SK-N-SH treated with all-trans-retinoic acid at 6 μM for 48 hours (cell line): ENCODE data around the gene C14orf119.

ENCODE experiments used
- ATAC-seq: fragments of 200-7000 bp; cut with Tn5 transposase; 3 replicates; pipeline ENCODE4 v1.9.1; 2020; ENCODE audit warnings: mild to moderate bottlenecking, moderate library complexity
- ARNTL ChIP-seq: fragments of 450-650 bp; formaldehyde crosslinking; IDR thresholded peaks from 2 replicates; pipeline ENCODE4 v1.5.0; 2020; ENCODE audit warnings: low read depth, mild to moderate bottlenecking, moderate library complexity, borderline replicate concordance
- CSDC2 ChIP-seq: fragments of 250-450 bp; sonication (Bioruptor Pico); IDR thresholded peaks from 2 replicates; pipeline ENCODE4 v1.5.0; 2020; ENCODE audit warnings: mild to moderate bottlenecking, moderate library complexity
- CSRNP3 ChIP-seq: fragments of 250-450 bp; sonication (Bioruptor Pico); IDR thresholded peaks from 2 replicates; pipeline ENCODE4 v1.5.1; 2021; ENCODE audit warnings: mild to moderate bottlenecking, moderate library complexity
- ESRRG ChIP-seq: fragments of 250-450 bp; sonication (Bioruptor Pico); IDR thresholded peaks from 2 replicates; pipeline ENCODE4 v1.6.1; 2021; ENCODE audit warnings: mild to moderate bottlenecking
- GLIS3 ChIP-seq: fragments of 250-450 bp; sonication (Bioruptor Pico); IDR thresholded peaks from 2 replicates; pipeline ENCODE4 v1.5.0; 2020; ENCODE audit warnings: mild to moderate bottlenecking, moderate library complexity
- ISL1 ChIP-seq: fragments of 250-450 bp; sonication (Bioruptor Pico); IDR thresholded peaks from 2 replicates; pipeline ENCODE4 v2.1.2; 2022; ENCODE audit warnings: mild to moderate bottlenecking, moderate library complexity
- OSR1 ChIP-seq: fragments of 250-450 bp; sonication (Bioruptor Pico); IDR thresholded peaks from 2 replicates; pipeline ENCODE4 v1.8.0; 2022; ENCODE audit warnings: moderate library complexity, mild to moderate bottlenecking, inconsistent platforms
- POU6F1 ChIP-seq: fragments of 250-450 bp; sonication (Bioruptor Pico); IDR thresholded peaks from 2 replicates; pipeline ENCODE4 v1.8.0; 2021; ENCODE audit warnings: low read depth, mild to moderate bottlenecking, moderate library complexity, borderline replicate concordance
- PPARA ChIP-seq: fragments of 250-450 bp; sonication (Bioruptor Pico); IDR thresholded peaks from 2 replicates; pipeline ENCODE4 v1.5.0; 2020; ENCODE audit warnings: mild to moderate bottlenecking, borderline replicate concordance
- RARB ChIP-seq: fragments of 250-450 bp; sonication (Bioruptor Pico); IDR thresholded peaks from 2 replicates; pipeline ENCODE4 v1.8.0; 2021; ENCODE audit warnings: mild to moderate bottlenecking, moderate library complexity
- SNAI2 ChIP-seq: fragments of 250-450 bp; sonication (Bioruptor Pico); IDR thresholded peaks from 2 replicates; pipeline ENCODE4 v1.5.0; 2020; ENCODE audit warnings: mild to moderate bottlenecking, moderate library complexity
- TCF4 ChIP-seq: fragments of 250-450 bp; sonication (Bioruptor Pico); IDR thresholded peaks from 2 replicates; pipeline ENCODE4 v1.8.0; 2021; ENCODE audit warnings: mild to moderate bottlenecking, moderate library complexity, borderline replicate concordance
- TOX ChIP-seq: fragments of 250-450 bp; sonication (Bioruptor Pico); IDR thresholded peaks from 2 replicates; pipeline ENCODE4 v1.8.0; 2021; ENCODE audit warnings: mild to moderate bottlenecking, moderate library complexity, borderline replicate concordance
- ZC3H10 ChIP-seq: fragments of 250-450 bp; sonication (Bioruptor Pico); IDR thresholded peaks from 2 replicates; pipeline ENCODE4 v1.5.1; 2021; ENCODE audit warnings: mild to moderate bottlenecking, moderate library complexity
- ZFP30 ChIP-seq: fragments of 450-650 bp; formaldehyde crosslinking; IDR thresholded peaks from 2 replicates; pipeline ENCODE4 v1.5.0; 2022; ENCODE audit warnings: mild to moderate bottlenecking, moderate library complexity
- ZNF565 ChIP-seq: fragments of 450-650 bp; formaldehyde crosslinking; conservative IDR thresholded peaks from 2 replicates; pipeline ENCODE4 v1.5.0; 2020; ENCODE audit warnings: low read depth, mild to moderate bottlenecking, moderate library complexity
- ZNF70 ChIP-seq: fragments of 450-650 bp; formaldehyde crosslinking; IDR thresholded peaks from 2 replicates; pipeline ENCODE4 v1.5.0; 2020; ENCODE audit warnings: mild to moderate bottlenecking, moderate library complexity
- ZNF8 ChIP-seq: fragments of 450-650 bp; formaldehyde crosslinking; IDR thresholded peaks from 2 replicates; pipeline ENCODE4 v1.5.0; 2020; ENCODE audit warnings: mild to moderate bottlenecking, moderate library complexity
- TF ChIP-seq, protein P1 (sequence below): fragments of 250-450 bp; sonication (Bioruptor Pico); IDR thresholded peaks from 2 replicates; pipeline ENCODE4 v1.8.0; 2020; ENCODE audit warnings: mild to moderate bottlenecking, moderate library complexity, borderline replicate concordance
- TF ChIP-seq, protein P2 (sequence below): fragments of 250-450 bp; sonication (Bioruptor Pico); IDR thresholded peaks from 2 replicates; pipeline ENCODE4 v1.5.1; 2020; ENCODE audit warnings: low read depth, mild to moderate bottlenecking, moderate library complexity
- TF ChIP-seq, protein P3 (sequence below): fragments of 250-450 bp; sonication (Bioruptor Pico); IDR thresholded peaks from 2 replicates; pipeline ENCODE4 v1.5.0; 2020; ENCODE audit warnings: mild to moderate bottlenecking, moderate library complexity

The C14orf119 gene

GRCh38 chr14:23060536-23061260 is 34.6 kb upstream of the C14orf119 start:
- TF ChIP-seq, protein P1, sequence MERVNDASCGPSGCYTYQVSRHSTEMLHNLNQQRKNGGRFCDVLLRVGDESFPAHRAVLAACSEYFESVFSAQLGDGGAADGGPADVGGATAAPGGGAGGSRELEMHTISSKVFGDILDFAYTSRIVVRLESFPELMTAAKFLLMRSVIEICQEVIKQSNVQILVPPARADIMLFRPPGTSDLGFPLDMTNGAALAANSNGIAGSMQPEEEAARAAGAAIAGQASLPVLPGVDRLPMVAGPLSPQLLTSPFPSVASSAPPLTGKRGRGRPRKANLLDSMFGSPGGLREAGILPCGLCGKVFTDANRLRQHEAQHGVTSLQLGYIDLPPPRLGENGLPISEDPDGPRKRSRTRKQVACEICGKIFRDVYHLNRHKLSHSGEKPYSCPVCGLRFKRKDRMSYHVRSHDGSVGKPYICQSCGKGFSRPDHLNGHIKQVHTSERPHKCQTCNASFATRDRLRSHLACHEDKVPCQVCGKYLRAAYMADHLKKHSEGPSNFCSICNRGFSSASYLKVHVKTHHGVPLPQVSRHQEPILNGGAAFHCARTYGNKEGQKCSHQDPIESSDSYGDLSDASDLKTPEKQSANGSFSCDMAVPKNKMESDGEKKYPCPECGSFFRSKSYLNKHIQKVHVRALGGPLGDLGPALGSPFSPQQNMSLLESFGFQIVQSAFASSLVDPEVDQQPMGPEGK (CRISPR knock-in tag): no peak
- TF ChIP-seq CSDC2 (CRISPR knock-in tag) (no peak), ISL1 (CRISPR knock-in tag) (no peak), POU6F1 (CRISPR knock-in tag) (no peak), ESRRG (CRISPR knock-in tag) (no peak), PPARA (CRISPR knock-in tag) (no peak), OSR1 (CRISPR knock-in tag) (no peak), ZNF565 (CRISPR knock-in tag) (no peak), ZC3H10 (CRISPR knock-in tag) (no peak), ZFP30 (no peak), ARNTL (CRISPR knock-in tag) (no peak), TCF4 (CRISPR knock-in tag) (no peak), SNAI2 (CRISPR knock-in tag) (no peak), ZNF70 (CRISPR knock-in tag) (no peak), GLIS3 (CRISPR knock-in tag) (no peak), RARB (CRISPR knock-in tag) (no peak), ZNF8 (CRISPR knock-in tag) (no peak)
- TF ChIP-seq, protein P2, sequence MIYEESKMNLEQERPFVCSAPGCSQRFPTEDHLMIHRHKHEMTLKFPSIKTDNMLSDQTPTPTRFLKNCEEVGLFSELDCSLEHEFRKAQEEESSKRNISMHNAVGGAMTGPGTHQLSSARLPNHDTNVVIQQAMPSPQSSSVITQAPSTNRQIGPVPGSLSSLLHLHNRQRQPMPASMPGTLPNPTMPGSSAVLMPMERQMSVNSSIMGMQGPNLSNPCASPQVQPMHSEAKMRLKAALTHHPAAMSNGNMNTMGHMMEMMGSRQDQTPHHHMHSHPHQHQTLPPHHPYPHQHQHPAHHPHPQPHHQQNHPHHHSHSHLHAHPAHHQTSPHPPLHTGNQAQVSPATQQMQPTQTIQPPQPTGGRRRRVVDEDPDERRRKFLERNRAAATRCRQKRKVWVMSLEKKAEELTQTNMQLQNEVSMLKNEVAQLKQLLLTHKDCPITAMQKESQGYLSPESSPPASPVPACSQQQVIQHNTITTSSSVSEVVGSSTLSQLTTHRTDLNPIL (CRISPR knock-in tag): no peak
- TF ChIP-seq, protein P3, sequence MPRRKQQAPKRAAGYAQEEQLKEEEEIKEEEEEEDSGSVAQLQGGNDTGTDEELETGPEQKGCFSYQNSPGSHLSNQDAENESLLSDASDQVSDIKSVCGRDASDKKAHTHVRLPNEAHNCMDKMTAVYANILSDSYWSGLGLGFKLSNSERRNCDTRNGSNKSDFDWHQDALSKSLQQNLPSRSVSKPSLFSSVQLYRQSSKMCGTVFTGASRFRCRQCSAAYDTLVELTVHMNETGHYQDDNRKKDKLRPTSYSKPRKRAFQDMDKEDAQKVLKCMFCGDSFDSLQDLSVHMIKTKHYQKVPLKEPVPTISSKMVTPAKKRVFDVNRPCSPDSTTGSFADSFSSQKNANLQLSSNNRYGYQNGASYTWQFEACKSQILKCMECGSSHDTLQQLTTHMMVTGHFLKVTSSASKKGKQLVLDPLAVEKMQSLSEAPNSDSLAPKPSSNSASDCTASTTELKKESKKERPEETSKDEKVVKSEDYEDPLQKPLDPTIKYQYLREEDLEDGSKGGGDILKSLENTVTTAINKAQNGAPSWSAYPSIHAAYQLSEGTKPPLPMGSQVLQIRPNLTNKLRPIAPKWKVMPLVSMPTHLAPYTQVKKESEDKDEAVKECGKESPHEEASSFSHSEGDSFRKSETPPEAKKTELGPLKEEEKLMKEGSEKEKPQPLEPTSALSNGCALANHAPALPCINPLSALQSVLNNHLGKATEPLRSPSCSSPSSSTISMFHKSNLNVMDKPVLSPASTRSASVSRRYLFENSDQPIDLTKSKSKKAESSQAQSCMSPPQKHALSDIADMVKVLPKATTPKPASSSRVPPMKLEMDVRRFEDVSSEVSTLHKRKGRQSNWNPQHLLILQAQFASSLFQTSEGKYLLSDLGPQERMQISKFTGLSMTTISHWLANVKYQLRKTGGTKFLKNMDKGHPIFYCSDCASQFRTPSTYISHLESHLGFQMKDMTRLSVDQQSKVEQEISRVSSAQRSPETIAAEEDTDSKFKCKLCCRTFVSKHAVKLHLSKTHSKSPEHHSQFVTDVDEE (CRISPR knock-in tag): no peak
- TF ChIP-seq, all 23 proteins: peak for 0
- no peak for ATAC-seq

DNA sequence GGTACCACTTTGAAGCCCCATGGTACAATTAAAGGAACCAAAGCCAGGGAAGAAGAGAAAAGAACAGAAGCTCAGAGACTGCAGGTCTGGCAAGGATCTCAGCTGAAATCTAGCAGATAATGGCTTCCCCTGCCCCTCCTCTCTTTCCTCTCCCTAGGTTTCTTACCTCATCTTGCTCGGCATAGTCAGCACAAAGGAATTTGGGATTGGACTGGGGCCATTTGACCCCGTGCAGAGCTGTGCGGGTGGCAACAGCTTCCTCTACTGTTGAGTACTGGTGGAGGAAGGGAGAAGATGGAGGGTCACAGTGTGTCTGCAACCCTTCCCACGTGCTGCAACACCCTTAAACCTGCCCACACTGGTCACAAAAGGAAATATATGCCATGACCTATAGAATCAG is 33.3 kb upstream of the C14orf119 start:
- TF ChIP-seq POU6F1 (CRISPR knock-in tag) (no peak), ARNTL (CRISPR knock-in tag) (no peak), RARB (CRISPR knock-in tag) (no peak), ZC3H10 (CRISPR knock-in tag) (no peak), ISL1 (CRISPR knock-in tag) (no peak), TOX (CRISPR knock-in tag) (no peak)
- peak; percentile 76 for ATAC-seq

GRCh38 chr14:23063601-23064000 is 31.7 kb upstream of the C14orf119 start:
- no peak for ATAC-seq
- TF ChIP-seq CSDC2 (CRISPR knock-in tag) (no peak), CSRNP3 (no peak), POU6F1 (CRISPR knock-in tag) (no peak), SNAI2 (CRISPR knock-in tag) (no peak), ZNF8 (CRISPR knock-in tag) (no peak), ZC3H10 (CRISPR knock-in tag) (no peak), ARNTL (CRISPR knock-in tag) (no peak), OSR1 (CRISPR knock-in tag) (no peak)
- TF ChIP-seq, protein P2 (CRISPR knock-in tag): no peak
